ENCODE results near the gene FDX2.

Gene FDX2

GRCh38 chr19:10332965-10333757 lies 17.3 kb upstream of the FDX2 start, which contains the start of gene RAVER1:
Gene RAVER1, minus strand, starts transcription at chr19:10333529. Its CDS starts 22 bp downstream, at chr19:10333507.
- DNase-seq, result peak; percentile 79

DNA sequence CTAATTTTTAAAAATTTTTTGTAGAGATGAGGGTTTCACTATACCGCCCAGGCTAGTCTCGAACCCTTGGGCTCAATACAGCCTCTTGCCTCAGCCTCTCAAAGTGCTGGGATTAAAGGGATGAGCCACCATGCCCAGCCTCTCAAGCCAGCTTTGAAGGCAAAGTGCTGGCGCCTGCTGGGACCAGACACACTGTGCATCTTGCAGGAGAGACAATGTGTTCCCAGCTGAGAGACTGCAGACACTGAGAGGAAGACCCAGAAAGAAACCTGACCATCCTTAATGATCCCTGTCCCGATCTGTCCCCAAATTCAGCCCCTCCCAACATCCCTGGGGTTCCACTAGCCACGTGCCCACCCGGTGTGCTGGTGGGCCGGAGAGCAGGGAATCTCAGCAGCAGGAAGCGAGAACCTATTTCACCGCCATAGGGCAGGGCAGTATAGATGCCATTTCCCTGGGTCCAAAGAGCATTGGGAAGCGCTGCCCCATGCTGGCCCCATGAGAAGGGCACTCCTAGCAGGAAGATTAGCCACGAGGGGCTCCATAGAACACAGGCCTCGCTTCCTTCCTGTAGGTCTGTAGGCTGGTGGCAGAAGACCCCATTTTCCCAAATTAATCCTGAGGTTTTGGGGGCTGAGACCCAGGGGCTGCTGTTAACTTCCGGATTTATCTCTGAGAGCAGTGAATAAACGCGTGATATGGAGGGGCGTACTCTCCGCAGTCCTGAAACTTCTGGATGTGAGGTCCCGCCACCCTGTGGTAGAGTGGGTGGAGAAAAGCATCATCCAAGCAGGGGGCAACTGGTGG lies 16.5 kb upstream of the FDX2 start:
- DNase-seq, result no peak

- DNase-seq, result no peak
Observed at GRCh38 chr19:10329555-10329954, 13.7 kb upstream of the FDX2 start.

DNA sequence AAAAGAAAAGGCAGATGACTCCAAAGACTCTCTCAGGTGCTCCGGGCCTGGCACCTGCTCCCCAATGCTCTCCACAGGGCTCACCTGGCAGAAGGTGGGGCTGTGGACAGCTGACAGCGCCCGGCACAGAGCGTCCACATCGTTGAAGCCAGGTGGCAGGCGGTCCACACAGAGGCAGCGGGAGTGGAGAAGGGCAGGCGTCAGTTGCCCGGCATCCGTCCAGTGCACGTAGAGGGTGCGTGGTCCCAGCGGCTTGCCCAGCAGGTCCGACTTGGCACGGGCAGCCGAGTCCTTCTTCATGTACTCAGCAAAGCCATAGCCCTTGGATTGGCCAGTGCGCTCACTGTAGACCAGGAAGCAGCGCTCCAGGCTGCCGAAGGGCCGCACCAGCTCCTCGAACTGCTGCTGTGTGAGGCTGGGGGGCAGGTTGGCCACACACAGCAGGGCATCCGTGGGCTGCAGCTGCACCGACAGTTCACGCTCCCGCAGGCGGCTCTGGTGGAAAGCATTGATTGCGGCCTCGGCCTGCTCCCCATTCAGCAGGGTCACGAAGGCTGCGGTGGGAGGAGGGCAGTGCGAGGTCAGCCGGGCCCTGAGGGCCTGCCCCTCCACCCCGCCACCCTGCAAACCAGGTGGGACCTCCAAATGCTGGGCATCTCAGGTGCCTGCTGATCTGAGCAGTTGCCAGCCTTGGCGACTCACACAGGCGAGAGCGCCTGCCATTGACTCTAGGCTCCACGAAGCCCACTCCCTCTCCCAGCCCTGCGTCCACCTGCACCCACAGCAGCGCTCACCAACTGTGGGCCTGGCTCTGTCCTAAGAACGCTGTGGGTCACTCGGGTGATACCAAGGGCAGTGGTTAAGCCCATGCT lies 13.0 kb upstream of the FDX2 start:
- DNase-seq, result no peak

- no peak for DNase-seq
Observed at GRCh38 chr19:10327793-10328192, 12.0 kb upstream of the FDX2 start.

GRCh38 chr19:10325732-10326131 lies 9.9 kb upstream of the FDX2 start:
- no peak for DNase-seq

GRCh38 chr19:10321874-10322835 lies 6.3 kb upstream of the FDX2 start:
- no peak for DNase-seq

- no peak for DNase-seq
Observed at GRCh38 chr19:10321417-10321797, 5.6 kb upstream of the FDX2 start.

DNA sequence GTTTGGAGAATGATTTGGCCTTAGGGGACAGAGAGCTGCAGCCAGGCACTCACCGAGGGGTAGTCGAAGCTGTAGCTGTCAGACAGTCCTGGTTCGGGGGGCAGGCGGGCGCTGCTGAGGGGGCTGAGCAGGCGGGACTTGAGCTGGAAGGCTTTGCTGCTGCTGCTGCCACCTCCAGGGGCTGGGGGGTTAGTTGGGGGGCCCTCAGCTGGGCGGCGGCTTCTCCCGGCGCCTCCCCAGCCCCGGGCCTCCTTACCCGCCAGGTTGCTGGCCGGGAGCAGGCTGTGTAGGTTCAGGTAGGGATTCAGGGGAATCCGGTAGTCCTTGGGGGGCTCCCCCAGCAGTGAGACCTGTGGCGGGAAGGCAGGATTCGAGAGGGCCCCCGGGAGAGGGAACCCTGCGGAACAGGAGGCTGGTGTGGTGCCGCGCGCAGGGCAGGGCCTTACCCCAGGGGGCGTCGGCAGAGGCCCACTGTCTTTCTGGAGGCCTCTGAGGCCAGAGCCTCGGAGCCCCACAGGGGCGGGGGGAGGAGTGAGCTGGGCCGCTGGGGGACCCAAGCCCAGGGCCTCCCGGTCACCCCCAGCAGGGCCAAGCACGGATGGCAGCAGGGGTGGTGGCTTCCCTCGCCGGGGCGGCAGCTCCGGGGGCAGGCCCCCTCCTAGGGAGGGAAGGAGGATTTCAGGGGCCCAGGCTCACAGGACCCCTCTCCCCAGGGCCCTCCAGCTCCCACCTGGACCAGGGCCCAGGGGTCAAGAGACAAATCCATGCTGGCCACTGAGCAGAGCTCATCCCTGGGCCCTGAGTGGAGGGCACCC lies 5.0 kb upstream of the FDX2 start:
- DNase-seq, result no peak

DNA sequence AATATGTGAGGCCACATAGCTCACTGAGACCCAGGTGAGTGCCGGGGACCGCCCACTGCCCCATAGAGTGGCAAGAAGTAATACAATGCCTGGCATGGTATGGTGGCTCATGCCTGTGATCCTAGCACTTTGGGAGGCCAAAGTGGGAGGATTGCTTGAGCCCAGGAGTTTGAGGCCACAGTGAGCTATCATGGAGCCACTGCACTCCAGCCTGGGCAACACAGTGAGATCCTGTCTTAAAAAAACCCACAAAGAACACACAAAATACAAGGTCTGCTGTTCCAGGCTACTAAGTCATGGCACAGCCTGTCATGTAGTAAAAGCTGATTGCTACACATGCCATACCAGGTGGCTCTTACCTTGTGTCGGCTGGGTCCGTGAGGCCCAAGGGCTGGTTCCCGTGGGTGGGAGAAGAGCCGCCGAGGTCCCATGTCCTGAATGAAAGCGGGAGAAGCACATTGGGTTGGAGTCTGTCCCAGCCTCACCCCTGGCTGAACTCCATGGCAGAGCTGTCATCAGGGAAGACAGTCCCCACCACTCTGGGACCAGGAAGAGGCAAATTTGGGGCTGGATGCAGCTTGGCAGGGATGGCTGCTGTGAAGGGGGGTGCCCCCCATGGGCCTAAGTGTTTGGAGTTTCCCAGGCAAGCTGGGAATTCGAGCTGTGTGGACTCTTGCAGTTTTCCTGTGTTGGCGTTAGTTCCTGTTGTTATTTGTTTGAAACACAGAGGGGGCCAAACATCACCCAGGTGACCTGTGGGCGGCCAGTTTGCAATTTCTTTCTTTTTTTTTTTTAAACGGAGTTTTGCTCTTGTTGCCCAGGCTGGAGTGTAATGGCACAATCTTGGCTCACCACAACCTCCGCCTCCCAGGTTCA lies 3.2 kb upstream of the FDX2 start:
- no peak for DNase-seq

DNA sequence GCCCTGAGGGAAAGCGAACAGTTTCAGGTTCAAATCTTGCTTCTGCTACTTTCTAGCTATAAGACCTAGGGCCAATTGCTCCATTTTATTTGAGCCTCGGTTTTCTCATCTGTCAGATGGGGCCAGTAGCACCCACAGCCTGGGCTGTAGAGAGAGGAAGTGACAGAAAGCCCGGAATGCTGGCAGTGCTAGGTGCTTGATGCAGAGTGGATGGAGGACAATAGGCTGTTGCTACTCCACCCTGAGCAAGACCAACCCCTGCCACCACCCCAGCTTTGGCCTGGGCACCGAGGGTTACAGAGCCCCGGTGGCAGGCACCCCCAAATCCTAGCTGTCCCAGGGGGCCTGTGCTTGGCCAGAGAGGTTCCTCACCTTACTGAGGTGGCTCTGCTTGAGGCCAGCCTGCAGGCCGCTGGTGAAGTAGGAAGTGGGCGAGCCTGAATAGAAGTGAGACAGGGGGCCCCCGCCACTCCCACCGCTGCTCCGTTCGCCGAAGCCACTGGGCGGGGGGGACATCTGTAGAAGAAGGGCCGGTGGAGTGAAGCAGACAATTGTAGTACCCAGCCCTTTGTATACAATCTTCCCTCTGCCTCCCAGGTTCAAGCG lies 2.1 kb upstream of the FDX2 start:
- no peak for DNase-seq

- DNase-seq, result no peak
Observed at GRCh38 chr19:10317045-10317856, 1.4 kb upstream of the FDX2 start.

DNA sequence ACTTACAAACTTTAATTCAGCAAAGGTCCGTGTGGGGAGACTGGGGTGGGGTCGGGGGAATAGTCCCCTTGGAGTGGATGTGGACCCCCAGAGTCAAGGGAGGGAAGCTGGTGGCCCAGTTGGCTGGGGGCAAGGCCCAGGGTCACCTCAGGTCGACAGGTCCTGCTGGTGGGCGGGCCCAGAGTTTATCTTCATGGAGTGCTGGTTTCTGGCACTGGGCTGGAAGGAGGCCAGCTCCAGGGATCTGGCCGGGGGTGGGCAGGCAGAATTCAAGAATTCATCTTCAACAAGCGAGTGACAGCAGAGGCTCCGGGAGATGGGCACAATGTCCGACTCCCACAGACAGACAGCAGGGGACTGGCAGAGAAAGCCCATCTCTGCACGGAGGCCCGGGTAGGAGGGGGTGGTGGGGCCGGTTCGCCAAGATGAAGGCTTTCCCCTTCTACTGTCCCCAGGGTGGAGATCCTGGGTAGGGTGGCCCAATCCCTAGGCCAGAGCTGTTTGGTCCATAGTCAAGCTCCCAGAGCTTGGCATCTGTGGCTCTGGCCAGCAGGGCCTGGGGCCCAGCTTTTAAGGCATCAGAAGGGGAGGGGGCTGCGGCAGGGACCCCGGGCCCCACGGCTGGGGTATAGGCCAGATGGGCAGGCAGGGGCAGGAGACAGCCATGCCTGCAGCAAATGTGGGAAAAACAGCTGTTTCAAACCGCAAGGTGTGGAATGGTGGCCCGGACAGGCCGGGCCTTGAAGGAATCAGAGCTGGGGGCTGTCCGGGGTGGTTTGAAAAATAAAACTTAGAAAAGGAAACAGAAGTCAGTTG lies 622 bp upstream of the FDX2 start:
- DNase-seq, result no peak

GRCh38 chr19:10309423-10309822 lies 6.4 kb downstream of the FDX2 start, which contains the start of gene ZGLP1:
Gene ZGLP1, minus strand, starts transcription at chr19:10309815.
- DNase-seq, result no peak

DNA sequence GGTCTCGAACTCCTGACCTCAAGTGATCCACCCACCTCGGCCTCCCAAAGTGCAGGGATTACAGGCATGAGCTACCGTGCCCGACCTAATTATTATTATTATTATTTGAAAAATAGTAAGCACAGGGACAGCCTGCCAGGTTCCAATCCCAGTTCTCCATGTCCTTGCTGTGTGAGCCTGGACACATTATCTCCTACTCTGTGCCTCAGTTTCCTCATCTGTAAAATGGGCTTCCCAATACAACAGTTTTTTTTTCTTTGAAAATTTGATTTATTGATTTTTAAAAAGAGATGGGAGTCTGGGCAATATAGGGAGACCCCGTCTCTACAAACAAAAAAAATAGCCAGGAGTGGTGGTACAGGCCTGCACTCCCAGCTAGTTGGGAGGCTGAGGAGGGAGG lies 9.5 kb downstream of the FDX2 start:
- DNase-seq, result no peak

DNA sequence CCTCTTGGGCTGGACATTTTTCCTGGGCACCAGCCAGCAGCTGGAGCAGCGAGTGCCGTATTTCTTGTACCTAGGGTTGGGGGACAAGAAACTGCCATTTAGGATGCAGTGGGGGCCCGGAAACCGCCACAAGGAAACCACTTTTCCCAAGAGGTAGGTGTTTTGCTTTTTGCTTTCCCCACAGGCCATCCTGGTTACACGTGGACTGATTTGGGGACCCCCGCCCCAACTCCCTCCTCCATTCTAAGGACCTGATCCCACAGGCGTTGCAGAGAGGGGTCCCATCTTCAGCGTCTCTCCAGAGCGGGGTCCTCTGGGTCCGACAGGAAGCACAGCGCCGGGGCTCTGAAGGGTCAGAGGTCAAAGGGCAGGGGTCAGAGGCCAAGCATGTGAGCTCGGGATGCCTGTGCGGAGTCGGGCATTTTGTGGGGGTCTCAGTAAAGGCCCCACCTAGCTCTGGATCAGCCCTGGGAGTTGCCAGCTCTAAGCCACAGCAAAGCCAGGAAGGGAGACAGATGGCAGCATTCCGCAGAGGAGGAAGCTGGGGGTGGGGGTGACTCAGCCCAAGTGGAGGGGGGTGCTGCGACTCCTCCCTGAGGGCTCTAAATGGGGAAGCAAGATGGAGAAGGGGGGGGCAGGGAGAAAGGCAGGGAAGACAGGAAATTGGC lies 10.5 kb downstream of the FDX2 start:
- DNase-seq, result no peak
